HepG2 (cell line): ENCODE results near the gene NAA30. TPM values are rescaled to one million over a fixed set of nuclear protein-coding genes. Genes with fewer than 3 reads are reported as not detected.

ENCODE experiments used
- ATAC-seq: fragments of 200-7000 bp; cut with Tn5 transposase; 3 replicates; pipeline ENCODE4 v1.9.1; 2020; ENCODE audit warnings: mild to moderate bottlenecking, moderate library complexity
- BruUV-seq: library from RNA; stranded (reverse); fragments of 400-500 nt; replicated peaks from 2 replicates; lab custom pipeline; 2021; lab: Mats Ljungman, UMichigan
- CTCF ChIA-PET: fragments of 300-600 bp; formaldehyde crosslinking; extraction: SDS; loops from one replicate; lab custom pipeline; 2021; ENCODE audit warnings: low total read pairs, inconsistent platforms, low intra/inter-chr PET ratio; lab: Yijun Ruan, JAX
- POLR2A ChIA-PET: fragments of 350-600 bp; sonication (Branson Sonifier 250); formaldehyde crosslinking; loops from one replicate; lab custom pipeline; 2020; ENCODE audit warnings: antibody characterized with exemption, inconsistent platforms; lab: Yijun Ruan, JAX
- DNase-seq: peaks from one replicate; pipeline ENCODE4 v3.0.0-alpha.2; 2015; ENCODE audit warnings: low spot score
- FAIRE-seq: peaks from 3 replicates; lab custom pipeline; 2011; peaks lifted over from hg19 to GRCh38; lab: Jason Lieb, UNC
- H2AFZ ChIP-seq: one replicate; pipeline ENCODE4 v1.6.1; 2011; ENCODE audit warnings: low read length, inconsistent platforms
- H3K27ac ChIP-seq: fragments of 300-600 bp; 3 replicates; pipeline ENCODE4 v1.8.0; 2011; ENCODE audit warnings: mixed run types, mild to moderate bottlenecking, mixed read lengths, low read length, inconsistent platforms; ENCODE audit not compliant: insufficient read depth; ENCODE audit errors: extremely low read length
- H3K27me3 ChIP-seq, 2 experiments: fragments of 200-600 bp in 1 of 2; 2 replicates in 1 of 2; 3 replicates in 1 of 2; pipeline versions ENCODE4 v1.6.0 to v1.8.0; 2011; ENCODE audit warnings: low read length in 2 of 2, mild to moderate bottlenecking in 2 of 2, moderate library complexity in 2 of 2, inconsistent platforms in 1 of 2; ENCODE audit not compliant: insufficient read depth in 2 of 2, control insufficient read depth in 1 of 2
- H3K36me3 ChIP-seq, 2 experiments: fragments of 200-600 bp in 1 of 2; replicated peaks in 1 of 2; 2 replicates in 1 of 2; 3 replicates in 1 of 2; pipeline versions ENCODE4 v1.5.1 to v1.8.0; 2011; ENCODE audit warnings: low read length in 2 of 2, inconsistent platforms in 1 of 2; ENCODE audit not compliant: insufficient read depth in 2 of 2, control insufficient read depth in 1 of 2
- H3K4me1 ChIP-seq: 2 replicates; pipeline ENCODE4 v1.5.1; 2012; ENCODE audit warnings: low read length, inconsistent platforms; ENCODE audit not compliant: insufficient read depth
- H3K4me2 ChIP-seq: 2 replicates; pipeline ENCODE4 v1.6.0; 2011; ENCODE audit warnings: low read depth, low read length, inconsistent platforms
- H3K4me3 ChIP-seq, 3 experiments: fragments of 200-600 bp in 1 of 3; sonication (generic), shearing (Covaris generic) in 1 of 3; replicated peaks in 1 of 3; 2 replicates each; pipeline ENCODE4 v1.5.1; 2011 to 2016; ENCODE audit warnings: low read length in 3 of 3, inconsistent platforms in 2 of 3, low read depth in 2 of 3, mild to moderate bottlenecking in 2 of 3, control low read depth in 1 of 3, mixed read lengths in 1 of 3; ENCODE audit not compliant: insufficient read depth in 1 of 3
- H3K79me2 ChIP-seq: one replicate; pipeline ENCODE4 v1.6.1; 2011; ENCODE audit warnings: low read length, inconsistent platforms; ENCODE audit not compliant: insufficient read depth
- H3K9ac ChIP-seq: 2 replicates; pipeline ENCODE4 v1.6.0; 2011; ENCODE audit warnings: mild to moderate bottlenecking, low read depth, low read length, inconsistent platforms; ENCODE audit not compliant: insufficient read depth
- H3K9me3 ChIP-seq: 2 replicates; pipeline ENCODE4 v1.5.1; 2012; ENCODE audit warnings: mild to moderate bottlenecking, low read length
- H4K20me1 ChIP-seq: 2 replicates; pipeline ENCODE4 v1.6.0; 2011; ENCODE audit warnings: inconsistent platforms, mild to moderate bottlenecking, low read length, moderate library complexity; ENCODE audit not compliant: insufficient read depth
- DNMT1 ChIP-seq: sonication (generic); formaldehyde crosslinking; IDR thresholded peaks from 2 replicates; pipeline ENCODE4 v1.5.1; 2020; ENCODE audit warnings: mild to moderate bottlenecking, missing genetic modification reagents
- MEIS1 ChIP-seq: sonication (generic); formaldehyde crosslinking; IDR thresholded peaks from 2 replicates; pipeline ENCODE4 v1.9.0; 2021; ENCODE audit warnings: mild to moderate bottlenecking, missing genetic modification reagents, moderate library complexity, borderline replicate concordance
- MLX ChIP-seq: IDR thresholded peaks from 2 replicates; pipeline ENCODE4 v1.6.1; 2016
- MYC ChIP-seq: sonication (generic); formaldehyde crosslinking; IDR thresholded peaks from 2 replicates; pipeline ENCODE4 v1.9.0; 2021; ENCODE audit warnings: missing genetic modification reagents, borderline replicate concordance
- NONO ChIP-seq, 2 experiments: fragments of 450-650 bp in 1 of 2; sonication (generic) in 1 of 2; formaldehyde crosslinking in 1 of 2; IDR thresholded peaks in 1 of 2; conservative IDR thresholded peaks in 1 of 2; 2 replicates each; pipeline versions ENCODE4 v1.6.1 to v1.8.0; 2017 to 2022; ENCODE audit warnings: mild to moderate bottlenecking in 1 of 2, missing genetic modification reagents in 1 of 2, moderate library complexity in 1 of 2
- RAD51 ChIP-seq: fragments of 450-650 bp; IDR thresholded peaks from 2 replicates; pipeline ENCODE4 v1.6.1; 2016; ENCODE audit warnings: borderline replicate concordance
- RORA ChIP-seq: sonication (generic); formaldehyde crosslinking; IDR thresholded peaks from 2 replicates; pipeline ENCODE4 v1.5.0; 2020; ENCODE audit warnings: mild to moderate bottlenecking, missing genetic modification reagents, moderate library complexity
- SAFB2 ChIP-seq: sonication (generic); formaldehyde crosslinking; IDR thresholded peaks from 2 replicates; pipeline ENCODE4 v1.5.1; 2020; ENCODE audit warnings: missing genetic modification reagents, low read depth, mild to moderate bottlenecking, borderline replicate concordance
- ZFP62 ChIP-seq: sonication (generic); formaldehyde crosslinking; IDR thresholded peaks from 2 replicates; pipeline ENCODE4 v1.4.0; 2020; ENCODE audit warnings: missing genetic modification reagents
- ZMYM2 ChIP-seq: sonication (generic); formaldehyde crosslinking; IDR thresholded peaks from 2 replicates; pipeline ENCODE4 v1.8.0; 2022; ENCODE audit warnings: mild to moderate bottlenecking, missing genetic modification reagents
- ZNF280D ChIP-seq: sonication (generic); formaldehyde crosslinking; IDR thresholded peaks from 2 replicates; pipeline ENCODE4 v1.5.1; 2020; ENCODE audit warnings: mild to moderate bottlenecking, missing genetic modification reagents
- ZNF34 ChIP-seq: sonication (generic); formaldehyde crosslinking; IDR thresholded peaks from 2 replicates; pipeline ENCODE4 v1.4.0; 2020; ENCODE audit warnings: mild to moderate bottlenecking, missing genetic modification reagents, borderline replicate concordance
- ZNF432 ChIP-seq: sonication (generic); formaldehyde crosslinking; IDR thresholded peaks from 2 replicates; pipeline ENCODE4 v1.5.0; 2020; ENCODE audit warnings: missing genetic modification reagents, mild to moderate bottlenecking, borderline replicate concordance
- ZNF577 ChIP-seq: sonication (generic); formaldehyde crosslinking; IDR thresholded peaks from 2 replicates; pipeline ENCODE4 v1.4.0; 2020; ENCODE audit warnings: mild to moderate bottlenecking, low read depth, missing genetic modification reagents, borderline replicate concordance
- ZNF724P ChIP-seq: sonication (generic); formaldehyde crosslinking; IDR thresholded peaks from 2 replicates; pipeline ENCODE4 v1.8.0; 2022; ENCODE audit warnings: missing genetic modification reagents, borderline replicate concordance
- WGBS: methylation state at CpG from one replicate; pipeline ENCODE4 v1.1.6; 2017; ENCODE audit warnings: low lambda C conversion rate; 5-methylcytosine and 5-hydroxymethylcytosine counted together
- in situ Hi-C: cut with HindIII; loops from 2 replicates; pipeline ENCODE4 v1.10.0; 2017; ENCODE audit warnings: low pct_unique_long_range_greater_than_20kb; ENCODE audit not compliant: extremely low pct_ligation_motif_present
- intact Hi-C: fragments of 100-400 bp; cut with micrococcal nuclease; formaldehyde crosslinking; loops from one replicate; pipeline ENCODE4 v1.10.0; 2022; ENCODE audit not compliant: unreplicated experiment
- polyA plus RNA-seq, 8 experiments: library from polyadenylated mRNA; depleted of rRNA in 3 of 8; stranded (reverse) in 7 of 8; unstranded in 1 of 8; fragments of >200 nt; fragmentation: Illumina TruSeq in 4 of 8; extraction: Trizol in 4 of 8; gene quantifications; 2 replicates each; pipeline versions ENCODE4 v1.2.1 to v1.2.3, GENCODE V29; 2011 to 2016; ENCODE audit warnings: low read depth in 4 of 8, missing spikeins in 1 of 8, mixed read lengths in 1 of 8; ENCODE audit not compliant: insufficient read depth in 1 of 8
- total RNA-seq, 5 experiments: library from RNA; depleted of rRNA; stranded (reverse); fragments of >200 nt; fragmentation: Illumina TruSeq; extraction: Trizol; gene quantifications; 2 replicates each; pipeline ENCODE4 v1.2.3, GENCODE V29; 2016; ENCODE audit warnings: low read depth in 1 of 5

The NAA30 gene
- total and polyA plus RNA-seq, 2 of the 13 experiments (the other 11 are each of a cell fraction or from before 2014, with no cell fraction given) = 10.8 to 18.4 TPM

- in situ Hi-C loops (no loop called here), intact Hi-C loops (no loop called here)
- Histone ChIP-seq H3K27ac (no peak overlapping the region), H2AFZ (no peak overlapping the region), H3K4me2 (no peak overlapping the region), H3K4me3 (no peak overlapping the region), H3K27me3 (no peaks in the 10 kb centered on the region), H3K9ac (no peak overlapping the region), H3K9me3 (no peaks in the 10 kb centered on the region), H3K4me1 (no peaks in the 10 kb centered on the region), H3K36me3 (peaks cover 2 to 13% of the 10 kb centered on the region in 2 experiments; a peak in 4 of 5 replicates), H4K20me1 (no peaks in the 10 kb centered on the region), H3K79me2 (no peaks in the 10 kb centered on the region)
- ChIA-PET CTCF (no interaction called here), POLR2A (no interaction called here)
- FAIRE-seq (no peak), ATAC-seq (no peak), DNase-seq (no peak)
- no TSS peak for BruUV-seq
- no peak for TF ChIP-seq RAD51
- TF ChIP-seq ZNF34 = no peak
- 97% methylated on average over 2 of the region's 2 CpGs for WGBS
Measured at GRCh38 chr14:57412341-57412740, 22.0 kb downstream of the NAA30 start.

GRCh38 chr14:57413849-57414248 lies 23.5 kb downstream of the NAA30 start:
- no peaks in the 10 kb centered on the region for H3K27me3 ChIP-seq
- POLR2A ChIA-PET = no interaction called here
- 96% methylated on average over 2 of the region's 2 CpGs for WGBS
- in situ Hi-C loops = no loop called here
- no peak for FAIRE-seq
- no peak overlapping the region for H3K4me3 ChIP-seq
- no peak for DNase-seq
- no peak overlapping the region for H3K4me2 ChIP-seq
- no peaks in the 10 kb centered on the region for H3K79me2 ChIP-seq
- CTCF ChIA-PET = no interaction called here
- intact Hi-C loops = no loop called here
- TF ChIP-seq NONO (IDR thresholded peaks at IDR 0.05) (no peak), NONO (CRISPR knock-in tag; conservative IDR thresholded peaks at IDR 0.05) (no peak), ZNF724P (CRISPR knock-in tag) (no peak), ZMYM2 (CRISPR knock-in tag) (no peak), DNMT1 (CRISPR knock-in tag) (no peak), MYC (CRISPR knock-in tag) (no peak), ZNF432 (CRISPR knock-in tag) (no peak), ZNF577 (CRISPR knock-in tag) (no peak), MLX (no peak), RORA (CRISPR knock-in tag) (no peak), ZNF280D (CRISPR knock-in tag) (no peak), SAFB2 (no peak), MEIS1 (CRISPR knock-in tag) (no peak), ZFP62 (CRISPR knock-in tag) (no peak)
- H2AFZ ChIP-seq = no peak overlapping the region
- H3K36me3 ChIP-seq = peaks cover 2 to 13% of the 10 kb centered on the region in 2 experiments; a peak in 4 of 5 replicates
- BruUV-seq = no TSS peak
- no peak for ATAC-seq
- no peaks in the 10 kb centered on the region for H3K4me1 ChIP-seq
- no peak overlapping the region for H3K9ac ChIP-seq
- no peak overlapping the region for H3K27ac ChIP-seq
- no peaks in the 10 kb centered on the region for H4K20me1 ChIP-seq
- H3K9me3 ChIP-seq = no peaks in the 10 kb centered on the region
